MCF 10A (cell line): ENCODE measurements around the gene LRRC3. TPM values are rescaled to one million over a fixed set of nuclear protein-coding genes. Genes with fewer than 3 reads are reported as not detected.

Experiments used
- BruUV-seq: library from RNA; stranded (reverse); fragments of 400-500 nt; replicated peaks from 2 replicates; lab custom pipeline; 2021; lab: Mats Ljungman, UMichigan
- CTCF ChIA-PET: fragments of 300-600 bp; sonication (Branson Sonifier 250); formaldehyde crosslinking; extraction: SDS; loops from one replicate; lab custom pipeline; 2021; ENCODE audit warnings: antibody characterized with exemption, inconsistent platforms; lab: Yijun Ruan, JAX
- POLR2A ChIA-PET: fragments of 300-600, 350-650 bp; sonication (Branson Sonifier 250); formaldehyde crosslinking; extraction: SDS; loops from one replicate; lab custom pipeline; 2020; ENCODE audit warnings: antibody characterized with exemption, inconsistent platforms; lab: Yijun Ruan, JAX
- DNase-seq: peaks from one replicate; pipeline ENCODE4 v3.0.0-alpha.2; 2018; ENCODE audit not compliant: unreplicated experiment
- H3K27ac Mint-ChIP-seq: one replicate; pipeline ENCODE4 v1.8.0; 2022; ENCODE audit warnings: mild to moderate bottlenecking, low read depth, mixed read lengths; ENCODE audit not compliant: unreplicated experiment
- H3K27me3 Mint-ChIP-seq: one replicate; pipeline ENCODE4 v1.8.0; 2022; ENCODE audit warnings: mixed read lengths; ENCODE audit not compliant: insufficient read depth, unreplicated experiment
- H3K36me3 Mint-ChIP-seq: one replicate; pipeline ENCODE4 v1.8.0; 2022; ENCODE audit warnings: mild to moderate bottlenecking, moderate library complexity, mixed read lengths; ENCODE audit not compliant: insufficient read depth, unreplicated experiment
- H3K4me1 Mint-ChIP-seq: one replicate; pipeline ENCODE4 v1.8.0; 2022; ENCODE audit warnings: mixed read lengths; ENCODE audit not compliant: insufficient read depth, unreplicated experiment
- H3K4me3 Mint-ChIP-seq: one replicate; pipeline ENCODE4 v1.8.0; 2022; ENCODE audit warnings: mild to moderate bottlenecking, moderate library complexity, mixed read lengths; ENCODE audit not compliant: unreplicated experiment
- H3K9me3 Mint-ChIP-seq: one replicate; pipeline ENCODE4 v1.8.0; 2022; ENCODE audit warnings: mixed read lengths; ENCODE audit not compliant: unreplicated experiment
- intact Hi-C: fragments of 100-400 bp; cut with micrococcal nuclease; formaldehyde crosslinking; loops from 2 replicates; pipeline ENCODE4 v1.14.1; 2022
- total RNA-seq: library from RNA; stranded (reverse); gene quantifications from 2 replicates; pipeline ENCODE4 v1.2.3, GENCODE V29; 2022
- TF ChIP-seq, protein P1 (sequence below): fragments of 200-600 bp; IDR thresholded peaks from one replicate; pipeline ENCODE4 v1.8.0; 2022; ENCODE audit warnings: antibody characterized with exemption, mild to moderate bottlenecking; ENCODE audit not compliant: unreplicated experiment

LRRC3 gene
- total RNA-seq, 1 experiment from 2014 or later, result not detected

DNA sequence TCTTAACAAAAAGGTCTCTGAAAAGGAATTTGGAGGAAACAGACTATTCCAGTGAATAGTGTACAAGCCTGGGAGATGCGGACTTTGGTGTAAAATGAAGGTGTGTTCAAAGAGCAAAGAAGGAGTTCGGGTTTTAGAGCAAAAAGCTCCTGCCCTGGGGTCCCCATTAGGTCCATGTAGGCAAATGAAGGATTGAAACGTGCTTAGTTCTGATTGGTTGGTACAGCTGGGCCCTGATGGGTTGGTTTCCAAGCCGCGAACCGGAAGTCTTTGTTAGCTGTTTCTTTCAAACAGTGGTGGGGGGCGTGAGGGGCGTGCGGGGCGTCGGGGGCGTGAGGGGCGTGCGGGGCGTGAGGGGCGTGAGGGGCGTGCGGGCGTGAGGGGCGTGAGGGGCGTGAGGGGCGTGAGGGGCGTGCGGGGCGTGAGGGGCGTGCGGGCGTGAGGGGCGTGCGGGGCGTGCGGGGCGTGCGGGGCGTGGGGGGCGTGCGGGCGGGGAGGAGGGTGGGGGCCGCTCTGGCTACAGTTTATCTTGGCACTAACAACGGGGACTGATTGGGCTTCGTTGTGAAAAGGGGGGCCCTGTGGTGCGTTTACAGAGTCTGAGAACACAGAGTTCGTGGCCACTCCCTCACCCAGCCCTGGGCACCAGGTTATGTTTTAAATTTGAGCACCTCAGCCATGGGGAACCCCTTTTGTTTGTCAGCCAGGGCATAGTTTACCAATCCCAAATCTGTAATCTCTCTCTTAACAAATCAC lies 29.4 kb downstream of the LRRC3 start:
- H3K4me3 Mint-ChIP-seq, result no peak overlapping the region
- H3K36me3 Mint-ChIP-seq, result no peaks in the 10 kb centered on the region
- TF ChIP-seq, protein P1, sequence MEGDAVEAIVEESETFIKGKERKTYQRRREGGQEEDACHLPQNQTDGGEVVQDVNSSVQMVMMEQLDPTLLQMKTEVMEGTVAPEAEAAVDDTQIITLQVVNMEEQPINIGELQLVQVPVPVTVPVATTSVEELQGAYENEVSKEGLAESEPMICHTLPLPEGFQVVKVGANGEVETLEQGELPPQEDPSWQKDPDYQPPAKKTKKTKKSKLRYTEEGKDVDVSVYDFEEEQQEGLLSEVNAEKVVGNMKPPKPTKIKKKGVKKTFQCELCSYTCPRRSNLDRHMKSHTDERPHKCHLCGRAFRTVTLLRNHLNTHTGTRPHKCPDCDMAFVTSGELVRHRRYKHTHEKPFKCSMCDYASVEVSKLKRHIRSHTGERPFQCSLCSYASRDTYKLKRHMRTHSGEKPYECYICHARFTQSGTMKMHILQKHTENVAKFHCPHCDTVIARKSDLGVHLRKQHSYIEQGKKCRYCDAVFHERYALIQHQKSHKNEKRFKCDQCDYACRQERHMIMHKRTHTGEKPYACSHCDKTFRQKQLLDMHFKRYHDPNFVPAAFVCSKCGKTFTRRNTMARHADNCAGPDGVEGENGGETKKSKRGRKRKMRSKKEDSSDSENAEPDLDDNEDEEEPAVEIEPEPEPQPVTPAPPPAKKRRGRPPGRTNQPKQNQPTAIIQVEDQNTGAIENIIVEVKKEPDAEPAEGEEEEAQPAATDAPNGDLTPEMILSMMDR, result no peak
- POLR2A ChIA-PET, result no interaction called here
- H3K9me3 Mint-ChIP-seq, result no peaks in the 10 kb centered on the region
- CTCF ChIA-PET, result interaction anchor here (1.2 kb wide), 1 partner anchor 11 kb away, joined by 3 read pairs; no protein-coding TSS in a partner anchor
- no peak for DNase-seq
- no peaks in the 10 kb centered on the region for H3K27me3 Mint-ChIP-seq
- intact Hi-C loops, result loop anchor here (5.0 kb wide), 1 partner anchor 618 kb away; no protein-coding TSS in a partner anchor
- no TSS peak for BruUV-seq
- no peaks in the 10 kb centered on the region for H3K4me1 Mint-ChIP-seq
- H3K27ac Mint-ChIP-seq, result no peak overlapping the region

DNA sequence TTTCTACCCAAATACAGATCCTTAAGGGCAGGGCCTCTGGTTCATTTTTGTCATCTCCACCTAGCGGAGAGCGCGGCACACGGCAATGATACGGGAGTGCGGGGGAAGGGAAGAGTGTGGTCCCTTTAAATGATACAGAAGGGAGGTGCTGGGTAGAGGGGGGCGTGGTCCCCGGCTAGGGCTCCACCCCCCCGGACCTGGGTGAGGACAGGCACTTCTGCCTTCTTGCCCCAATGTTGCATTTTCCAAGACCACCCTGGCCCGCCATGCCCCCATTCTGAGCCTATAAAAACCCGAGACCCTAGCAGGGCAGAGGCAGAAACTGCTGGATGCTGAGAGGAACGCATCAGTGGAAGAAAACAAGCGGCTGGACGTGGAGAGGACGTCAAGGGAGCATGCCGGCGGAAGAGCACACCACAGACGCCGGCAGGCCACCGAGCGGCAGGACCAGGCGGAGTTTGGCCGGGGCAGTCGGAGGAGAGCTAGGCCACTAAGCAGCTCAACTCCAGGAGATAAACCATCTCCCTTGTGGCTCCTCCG lies 30.0 kb downstream of the LRRC3 start:
- no peak for DNase-seq
- Mint-ChIP-seq H3K27ac (no peak overlapping the region), H3K4me3 (no peak overlapping the region), H3K9me3 (no peaks in the 10 kb centered on the region), H3K4me1 (no peaks in the 10 kb centered on the region), H3K27me3 (no peaks in the 10 kb centered on the region), H3K36me3 (no peaks in the 10 kb centered on the region)
- TF ChIP-seq, protein P1, result no peak
- BruUV-seq, result no TSS peak
- ChIA-PET CTCF (interaction anchor here (1.2 kb wide), 1 partner anchor 10 kb away, joined by 3 read pairs; no protein-coding TSS in a partner anchor), POLR2A (no interaction called here)
- intact Hi-C loops, result loop anchor here (5.0 kb wide), 1 partner anchor 617 kb away; no protein-coding TSS in a partner anchor

DNA sequence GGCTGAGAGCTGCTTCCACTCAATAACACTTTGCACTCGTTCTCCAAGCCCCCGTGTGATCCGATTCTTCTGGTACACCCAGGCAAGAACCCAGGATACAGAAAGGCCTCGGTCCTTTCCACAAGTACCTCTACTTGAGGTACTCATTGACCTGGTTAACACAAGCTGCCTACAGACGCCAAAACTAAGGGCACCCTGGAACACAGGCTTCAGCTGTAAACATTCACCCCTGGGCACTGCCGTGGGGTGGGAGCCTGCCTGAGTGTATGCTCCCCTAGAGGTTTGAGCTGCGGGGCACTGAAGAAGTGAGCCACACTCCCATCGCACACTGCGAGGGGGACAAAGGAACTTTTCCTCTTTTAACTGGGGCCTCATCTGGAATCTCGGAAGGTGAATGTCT lies 30.5 kb downstream of the LRRC3 start:
- no peaks in the 10 kb centered on the region for H3K36me3 Mint-ChIP-seq
- CTCF ChIA-PET, result interaction anchor here (1.2 kb wide), 1 partner anchor 10 kb away, joined by 3 read pairs; no protein-coding TSS in a partner anchor
- intact Hi-C loops, result loop anchor here (5.0 kb wide), 1 partner anchor 617 kb away; no protein-coding TSS in a partner anchor
- POLR2A ChIA-PET, result no interaction called here
- no peak for DNase-seq
- no TSS peak for BruUV-seq
- no peaks in the 10 kb centered on the region for H3K4me1 Mint-ChIP-seq
- H3K4me3 Mint-ChIP-seq, result no peak overlapping the region
- H3K9me3 Mint-ChIP-seq, result no peaks in the 10 kb centered on the region
- TF ChIP-seq, protein P1, result no peak
- H3K27ac Mint-ChIP-seq, result no peak overlapping the region
- H3K27me3 Mint-ChIP-seq, result no peaks in the 10 kb centered on the region

DNA sequence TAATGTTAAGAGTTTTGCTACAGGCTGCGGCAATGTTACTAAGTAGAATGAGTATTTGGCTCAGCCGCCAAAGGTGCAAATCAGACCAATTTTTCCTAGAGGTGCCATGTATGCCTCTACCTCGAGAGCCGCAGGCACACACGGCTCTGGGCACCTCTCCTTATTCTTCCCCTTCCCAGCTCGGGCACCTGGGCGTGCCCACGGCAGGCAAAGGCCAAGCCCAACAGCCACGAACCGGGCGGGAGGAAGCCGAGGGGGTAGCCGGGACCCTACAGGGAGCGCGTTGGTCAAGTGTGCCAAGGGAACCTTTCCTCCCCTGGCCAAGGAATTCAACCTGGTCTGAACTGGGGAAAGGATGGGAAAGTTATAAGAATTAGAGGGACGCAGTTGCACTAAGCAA lies 31.0 kb downstream of the LRRC3 start:
- ChIA-PET POLR2A (no interaction called here), CTCF (interaction anchor here (1.2 kb wide), 1 partner anchor 9 kb away, joined by 3 read pairs; no protein-coding TSS in a partner anchor)
- BruUV-seq, result no TSS peak
- no peaks in the 10 kb centered on the region for H3K27me3 Mint-ChIP-seq
- H3K36me3 Mint-ChIP-seq, result no peaks in the 10 kb centered on the region
- no peaks in the 10 kb centered on the region for H3K4me1 Mint-ChIP-seq
- TF ChIP-seq, protein P1, result no peak
- no peak overlapping the region for H3K27ac Mint-ChIP-seq
- no peaks in the 10 kb centered on the region for H3K9me3 Mint-ChIP-seq
- H3K4me3 Mint-ChIP-seq, result no peak overlapping the region
- DNase-seq, result no peak
- intact Hi-C loops, result loop anchor here (5.0 kb wide), 1 partner anchor 616 kb away; no protein-coding TSS in a partner anchor
